Rectal smooth muscle tissue (tissue), 1 donor: ENCODE measurements around the gene STX8.

Experiments
- H3K27ac ChIP-seq: one replicate; pipeline ENCODE4 v1.7.0; 2013; ENCODE audit warnings: low read depth, low read length, inconsistent platforms
- H3K27me3 ChIP-seq: one replicate; pipeline ENCODE4 v1.7.0; 2013; ENCODE audit warnings: low read length; ENCODE audit not compliant: control insufficient read depth, insufficient read depth
- H3K36me3 ChIP-seq: one replicate; pipeline ENCODE4 v1.7.0; 2013; ENCODE audit warnings: low read length; ENCODE audit not compliant: control insufficient read depth, insufficient read depth
- H3K4me1 ChIP-seq: one replicate; pipeline ENCODE4 v1.7.0; 2013; ENCODE audit warnings: low read length; ENCODE audit not compliant: control insufficient read depth, insufficient read depth
- H3K4me3 ChIP-seq: one replicate; pipeline ENCODE4 v1.7.0; 2013; ENCODE audit warnings: low read length
- H3K9ac ChIP-seq: one replicate; pipeline ENCODE4 v1.7.0; 2013; ENCODE audit warnings: low read length

The STX8 gene

DNA sequence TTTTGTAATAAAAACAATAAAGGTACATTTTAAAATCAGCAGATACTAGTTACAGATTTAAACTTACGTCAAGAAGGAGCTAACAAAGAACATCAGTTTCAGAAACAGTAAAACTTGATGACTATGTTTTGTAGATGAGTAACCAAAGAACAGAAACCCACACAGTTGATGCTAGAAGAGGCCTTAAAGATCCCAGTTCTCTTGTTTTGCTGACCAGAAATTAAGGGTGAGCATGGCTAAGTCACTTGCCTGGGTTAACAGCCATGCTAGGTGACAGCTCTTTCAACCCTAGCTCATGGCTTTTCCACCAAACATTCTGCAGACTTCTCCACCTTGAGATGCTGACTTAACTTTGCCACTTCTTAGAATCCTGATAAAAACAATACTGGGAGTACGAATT, 26.4 kb downstream of the STX8 start:
- no peaks in the 10 kb centered on the region for H3K36me3 ChIP-seq
- H3K4me3 ChIP-seq: no peak overlapping the region
- H3K27ac ChIP-seq: no peak overlapping the region
- H3K27me3 ChIP-seq: no peaks in the 10 kb centered on the region
- no peaks in the 10 kb centered on the region for H3K4me1 ChIP-seq
- no peak overlapping the region for H3K9ac ChIP-seq

DNA sequence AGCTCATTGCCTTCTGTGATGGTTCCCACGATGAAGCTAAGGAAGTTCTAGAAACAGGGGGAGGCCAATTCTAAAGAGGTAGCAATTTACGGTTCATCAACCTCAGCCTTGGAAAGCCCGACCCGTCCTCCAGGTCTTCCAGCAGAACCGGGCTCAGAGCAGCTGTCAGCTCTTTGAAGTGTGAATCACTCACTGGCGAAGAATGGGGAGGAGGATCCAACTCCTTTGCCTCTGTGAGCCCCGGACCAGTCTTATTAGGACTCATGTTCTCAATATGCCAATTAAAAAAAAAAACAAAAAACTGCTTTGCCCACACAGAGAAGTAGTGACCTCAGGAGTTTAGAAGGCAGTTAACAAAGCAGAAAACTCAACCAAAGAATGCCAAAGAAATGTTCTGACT, 31.4 kb downstream of the STX8 start:
- no peak overlapping the region for H3K4me3 ChIP-seq
- H3K27ac ChIP-seq: no peak overlapping the region
- H3K36me3 ChIP-seq: peaks cover 3% of the 10 kb centered on the region
- H3K27me3 ChIP-seq: no peaks in the 10 kb centered on the region
- no peak overlapping the region for H3K9ac ChIP-seq
- no peaks in the 10 kb centered on the region for H3K4me1 ChIP-seq

DNA sequence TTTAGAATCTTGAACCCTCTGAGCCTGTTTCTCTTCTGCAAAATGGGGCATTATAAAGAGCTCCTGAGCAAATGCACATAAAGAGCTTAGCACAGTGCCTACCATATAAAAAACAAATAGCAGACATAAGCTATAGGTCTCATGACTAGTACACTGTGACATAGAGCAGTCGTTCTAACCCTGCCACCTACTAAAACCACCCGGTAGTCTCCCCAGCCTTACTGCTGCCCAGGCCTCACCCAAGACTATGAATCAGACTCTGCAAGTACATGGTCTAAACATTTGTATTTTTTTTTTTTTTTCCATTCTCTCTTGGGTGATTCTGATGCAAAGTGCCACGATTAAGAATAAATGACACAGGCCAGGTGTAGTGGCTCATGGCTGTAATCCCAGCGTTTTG, 33.9 kb downstream of the STX8 start:
- Histone ChIP-seq H3K36me3 (peaks cover 5% of the 10 kb centered on the region), H3K9ac (no peak overlapping the region), H3K27me3 (no peaks in the 10 kb centered on the region), H3K27ac (no peak overlapping the region), H3K4me3 (no peak overlapping the region), H3K4me1 (no peaks in the 10 kb centered on the region)

DNA sequence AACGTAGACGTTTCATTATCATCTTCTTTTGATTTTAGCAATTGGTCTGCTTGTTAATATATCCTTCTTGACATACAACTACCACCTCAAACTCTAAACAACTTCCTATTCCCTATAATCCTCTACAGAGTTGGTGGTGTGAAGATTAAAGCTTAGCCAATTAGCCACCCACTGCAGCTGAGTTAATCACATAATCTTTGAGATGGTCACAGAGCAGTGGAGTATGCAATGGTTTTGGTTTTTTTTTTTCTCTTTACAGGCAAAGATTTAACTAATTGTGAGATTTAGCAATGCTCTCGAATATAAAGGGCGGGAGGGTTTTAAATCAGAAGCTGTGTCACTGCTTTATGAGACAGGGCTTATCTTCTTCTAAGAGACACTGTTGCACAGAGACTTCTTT, 37.0 kb downstream of the STX8 start:
- no peaks in the 10 kb centered on the region for H3K4me1 ChIP-seq
- no peak overlapping the region for H3K9ac ChIP-seq
- peaks cover 5% of the 10 kb centered on the region for H3K36me3 ChIP-seq
- H3K27me3 ChIP-seq: no peaks in the 10 kb centered on the region
- no peak overlapping the region for H3K4me3 ChIP-seq
- H3K27ac ChIP-seq: no peak overlapping the region

DNA sequence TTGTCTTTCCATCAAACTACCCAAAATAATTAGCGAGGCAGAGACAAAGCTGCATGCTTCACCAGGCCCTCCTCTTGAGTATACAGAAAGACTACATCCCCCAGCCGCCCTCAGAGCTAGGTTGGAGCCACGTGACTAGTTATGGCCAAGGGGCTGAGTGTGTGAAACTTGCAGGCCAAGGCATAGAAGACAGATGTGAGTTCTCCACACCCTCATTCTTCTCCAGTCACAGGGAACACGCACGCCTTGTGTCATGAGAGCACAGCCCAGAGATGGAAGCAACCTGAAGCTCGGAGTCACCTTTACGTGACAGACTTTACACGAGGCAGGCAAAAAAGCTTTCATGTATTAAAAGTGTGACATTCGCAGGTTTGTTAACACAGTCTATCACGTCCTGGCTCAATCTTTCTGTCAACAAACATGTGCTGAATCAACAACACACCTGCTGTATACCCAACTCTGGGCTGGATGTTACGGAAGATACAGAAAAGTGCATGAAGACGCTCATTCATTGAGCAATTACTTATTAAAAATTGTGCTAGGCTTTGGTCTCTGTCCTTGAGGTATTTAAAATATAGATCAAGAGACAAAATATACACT, 38.3 kb downstream of the STX8 start:
- peaks cover 5% of the 10 kb centered on the region for H3K36me3 ChIP-seq
- H3K27me3 ChIP-seq: no peaks in the 10 kb centered on the region
- no peaks in the 10 kb centered on the region for H3K4me1 ChIP-seq
- H3K9ac ChIP-seq: no peak overlapping the region
- no peak overlapping the region for H3K27ac ChIP-seq
- H3K4me3 ChIP-seq: no peak overlapping the region

DNA sequence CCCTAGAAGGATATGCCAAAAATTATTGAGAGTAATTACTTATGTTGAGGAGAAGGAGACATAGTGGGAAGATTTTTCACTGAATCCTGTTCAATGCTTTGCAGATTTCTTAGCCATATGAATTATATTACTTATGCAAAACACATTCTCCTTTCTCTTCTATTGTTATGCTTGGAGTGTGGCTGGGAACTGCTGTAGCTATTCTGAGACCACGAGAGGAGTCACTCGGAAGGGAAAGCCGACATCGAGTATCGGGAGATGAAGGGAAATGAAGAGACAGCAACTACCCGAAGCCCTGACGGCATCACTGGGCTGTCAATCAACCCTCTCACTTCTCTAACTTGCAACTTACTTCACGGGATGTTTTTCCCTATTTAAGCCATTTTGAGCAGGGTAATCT, 39.6 kb downstream of the STX8 start:
- H3K9ac ChIP-seq: no peak overlapping the region
- no peak overlapping the region for H3K27ac ChIP-seq
- H3K4me1 ChIP-seq: no peaks in the 10 kb centered on the region
- no peak overlapping the region for H3K4me3 ChIP-seq
- H3K27me3 ChIP-seq: no peaks in the 10 kb centered on the region
- H3K36me3 ChIP-seq: peaks cover 5% of the 10 kb centered on the region

DNA sequence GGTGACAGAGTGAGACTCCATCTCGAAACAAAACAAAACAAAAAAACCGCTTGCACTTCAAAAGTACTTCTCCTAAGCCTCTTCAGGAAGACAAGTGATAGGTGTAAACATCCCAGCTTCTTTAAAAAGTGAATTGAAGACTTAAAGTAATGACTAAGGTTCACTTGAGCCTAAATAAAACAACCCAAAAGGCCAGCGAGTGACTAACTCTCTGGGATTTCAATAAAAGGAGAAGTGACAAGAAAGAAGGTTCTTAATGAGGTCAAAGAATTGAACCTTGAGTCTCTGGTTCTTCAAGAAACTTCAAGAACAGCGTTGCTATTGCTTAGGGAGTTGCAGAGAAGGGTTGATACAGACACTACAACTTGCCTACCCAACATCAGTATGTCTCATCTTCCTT, 42.2 kb downstream of the STX8 start:
- no peaks in the 10 kb centered on the region for H3K36me3 ChIP-seq
- no peaks in the 10 kb centered on the region for H3K27me3 ChIP-seq
- H3K4me3 ChIP-seq: no peak overlapping the region
- no peak overlapping the region for H3K27ac ChIP-seq
- H3K4me1 ChIP-seq: no peaks in the 10 kb centered on the region
- H3K9ac ChIP-seq: no peak overlapping the region

DNA sequence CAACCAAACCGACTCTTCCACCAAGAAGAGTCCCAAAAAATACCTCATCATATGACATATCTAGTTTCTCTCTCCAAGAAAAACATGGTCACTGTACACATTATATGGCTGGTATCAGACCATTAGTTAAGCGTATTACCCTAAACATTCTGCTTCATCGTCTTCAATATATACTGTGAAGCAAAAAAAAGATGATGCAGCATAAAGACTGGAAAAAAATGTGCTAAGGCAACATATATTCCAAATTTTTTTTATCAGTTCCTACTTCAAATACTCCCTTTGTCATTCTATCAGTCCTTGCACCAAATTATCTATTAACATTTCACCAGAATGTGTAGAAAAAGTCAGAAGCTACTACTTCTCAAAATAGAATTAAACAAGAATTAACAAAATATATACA, 42.9 kb downstream of the STX8 start:
- Histone ChIP-seq H3K4me1 (no peaks in the 10 kb centered on the region), H3K27me3 (no peaks in the 10 kb centered on the region), H3K9ac (no peak overlapping the region), H3K4me3 (no peak overlapping the region), H3K36me3 (no peaks in the 10 kb centered on the region), H3K27ac (no peak overlapping the region)

DNA sequence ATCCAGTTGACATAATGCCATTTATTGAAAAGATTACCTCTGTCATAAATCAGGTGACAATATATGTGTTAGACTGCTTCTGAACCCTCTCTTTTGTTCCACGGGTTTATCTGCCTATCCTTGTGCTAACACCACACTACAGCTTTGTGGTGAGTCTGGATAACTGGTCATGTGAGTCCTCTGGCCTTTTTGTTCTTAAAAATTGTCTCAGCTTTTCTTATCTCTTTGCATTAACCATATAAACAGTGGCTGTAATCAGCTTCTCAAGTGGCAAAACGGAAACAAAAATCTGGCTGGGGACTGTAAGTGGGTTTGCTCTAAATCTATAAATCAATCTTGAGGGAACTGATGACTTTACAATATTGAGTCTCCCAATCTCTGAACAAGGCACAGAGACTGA, 44.6 kb downstream of the STX8 start:
- no peak overlapping the region for H3K4me3 ChIP-seq
- H3K4me1 ChIP-seq: no peaks in the 10 kb centered on the region
- H3K27me3 ChIP-seq: no peaks in the 10 kb centered on the region
- H3K27ac ChIP-seq: no peak overlapping the region
- H3K36me3 ChIP-seq: no peaks in the 10 kb centered on the region
- no peak overlapping the region for H3K9ac ChIP-seq

DNA sequence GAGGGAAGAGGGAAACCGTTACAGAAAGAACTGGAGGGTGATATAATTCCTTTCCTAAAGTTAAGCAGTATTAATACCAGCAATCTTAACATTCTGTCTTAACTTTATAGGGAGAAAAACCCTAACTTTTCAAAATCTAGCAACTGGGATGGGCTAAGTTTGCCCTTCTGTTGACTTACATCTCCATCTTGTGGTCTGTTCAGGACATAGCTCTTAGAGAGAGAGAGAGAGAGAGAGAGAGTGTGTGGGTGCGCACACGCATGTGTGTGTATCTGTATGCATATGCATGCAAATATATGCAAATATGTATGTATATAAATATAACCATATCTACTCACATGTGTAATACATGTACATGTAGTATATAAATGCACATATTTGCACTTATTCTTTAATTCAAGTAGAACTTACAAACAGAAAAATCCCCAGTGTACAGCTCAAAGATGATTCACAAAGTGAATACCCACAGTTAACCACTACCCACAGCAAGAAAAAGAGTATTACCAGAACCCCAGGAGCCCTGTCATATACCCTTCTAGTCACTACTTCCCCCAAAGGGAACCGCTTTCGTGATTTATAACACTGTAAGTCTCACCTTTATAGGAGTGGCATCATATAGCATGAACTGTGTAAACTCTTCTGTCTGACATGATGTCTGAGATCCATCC, 46.5 kb downstream of the STX8 start:
- Histone ChIP-seq H3K36me3 (no peaks in the 10 kb centered on the region), H3K27me3 (no peaks in the 10 kb centered on the region), H3K4me3 (no peak overlapping the region), H3K4me1 (no peaks in the 10 kb centered on the region), H3K27ac (no peak overlapping the region), H3K9ac (no peak overlapping the region)

DNA sequence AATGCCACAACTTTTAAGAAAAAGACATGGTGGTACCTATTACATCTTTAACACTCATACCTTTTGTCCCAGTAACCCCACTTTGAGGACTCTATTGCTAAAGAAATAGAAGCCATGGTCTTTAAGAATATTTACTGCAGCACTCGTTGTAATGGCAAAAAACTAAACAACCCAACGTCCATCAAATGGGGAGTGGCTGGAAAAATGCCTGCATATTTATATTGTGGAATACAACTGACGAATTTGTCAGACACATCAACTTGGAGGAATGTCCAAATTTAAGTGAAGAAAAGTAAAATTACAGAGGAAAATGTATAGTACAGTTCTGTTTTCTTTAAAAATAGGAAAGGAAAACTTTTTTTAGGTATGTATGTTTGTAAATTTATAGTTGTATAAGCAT, 47.8 kb downstream of the STX8 start:
- Histone ChIP-seq H3K9ac (no peak overlapping the region), H3K27me3 (no peaks in the 10 kb centered on the region), H3K4me1 (no peaks in the 10 kb centered on the region), H3K4me3 (no peak overlapping the region), H3K36me3 (no peaks in the 10 kb centered on the region), H3K27ac (no peak overlapping the region)

DNA sequence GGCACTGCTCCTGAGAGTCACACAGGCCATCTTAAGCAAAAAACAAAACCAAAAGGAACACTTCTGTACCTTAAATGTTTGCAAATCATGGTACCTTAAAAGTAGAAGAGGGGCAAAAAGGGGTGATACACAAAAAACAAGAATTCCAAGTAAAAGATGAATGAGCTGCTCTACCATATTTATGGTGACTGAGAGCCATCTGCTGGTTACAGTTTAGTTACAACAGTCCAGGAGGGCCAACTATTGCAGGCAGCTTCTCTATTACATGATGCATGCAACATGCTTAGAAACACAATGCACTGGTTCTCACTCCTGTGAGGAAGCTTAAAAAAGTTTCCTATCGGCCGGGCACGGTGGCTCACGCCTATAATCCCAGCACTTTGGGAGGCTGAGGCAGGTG, 53.5 kb downstream of the STX8 start:
- peaks cover 3% of the 10 kb centered on the region for H3K4me1 ChIP-seq
- H3K27ac ChIP-seq: no peak overlapping the region
- no peak overlapping the region for H3K9ac ChIP-seq
- H3K36me3 ChIP-seq: no peaks in the 10 kb centered on the region
- H3K4me3 ChIP-seq: no peak overlapping the region
- H3K27me3 ChIP-seq: no peaks in the 10 kb centered on the region

DNA sequence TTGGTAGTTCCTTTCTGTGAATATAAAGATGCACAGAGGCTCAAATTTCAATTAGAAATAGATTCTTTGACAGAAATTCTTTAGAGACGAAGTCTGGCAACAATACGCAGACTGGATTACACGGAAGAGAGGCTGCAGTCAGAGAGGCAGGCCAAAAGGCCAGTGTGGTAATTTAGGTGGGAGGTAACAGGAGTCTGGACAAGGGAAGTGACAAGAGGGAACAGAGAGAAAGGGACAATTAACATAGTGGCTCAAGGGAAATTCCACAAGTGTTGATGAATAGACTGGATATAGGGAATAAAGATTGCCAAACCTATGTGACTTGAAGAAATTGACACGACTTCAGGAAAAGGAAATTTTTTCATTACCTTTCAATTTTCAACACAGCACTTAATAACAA, 54.6 kb downstream of the STX8 start:
- Histone ChIP-seq H3K27ac (no peak overlapping the region), H3K27me3 (no peaks in the 10 kb centered on the region), H3K4me3 (no peak overlapping the region), H3K9ac (no peak overlapping the region), H3K4me1 (peaks cover 3% of the 10 kb centered on the region), H3K36me3 (no peaks in the 10 kb centered on the region)
